Colon (tissue), 2 donors: Measurements from ENCODE around the gene RALGPS1.

ENCODE experiments used
- FAIRE-seq: peaks from 2 replicates; lab custom pipeline; 2012; peaks lifted over from hg19 to GRCh38; lab: Jason Lieb, UNC
- donor health status: control.
- donor health status: control.

RALGPS1 gene

GRCh38 chr9:127022913-127023660 lies 108.5 kb downstream of the RALGPS1 start:
- no peak for FAIRE-seq

DNA sequence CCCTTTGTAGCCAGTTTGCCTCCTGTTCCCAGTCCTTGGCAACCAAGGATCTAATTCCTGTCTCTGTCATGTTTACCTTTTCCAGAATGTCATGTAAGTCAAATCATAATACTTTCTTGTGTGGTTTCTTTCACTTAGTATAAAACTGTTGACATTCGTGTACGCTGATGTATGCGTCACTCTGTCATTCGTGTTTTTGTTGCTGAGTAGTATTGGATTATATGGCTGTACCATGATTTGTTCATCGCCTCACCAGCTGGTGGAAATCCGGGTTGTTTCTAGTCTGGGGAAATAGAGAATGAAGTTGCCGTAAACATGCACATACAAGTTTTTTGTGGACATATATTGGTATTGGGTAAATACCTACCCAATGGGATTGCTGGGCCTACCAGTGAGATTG lies 110.5 kb downstream of the RALGPS1 start:
- no peak for FAIRE-seq

DNA sequence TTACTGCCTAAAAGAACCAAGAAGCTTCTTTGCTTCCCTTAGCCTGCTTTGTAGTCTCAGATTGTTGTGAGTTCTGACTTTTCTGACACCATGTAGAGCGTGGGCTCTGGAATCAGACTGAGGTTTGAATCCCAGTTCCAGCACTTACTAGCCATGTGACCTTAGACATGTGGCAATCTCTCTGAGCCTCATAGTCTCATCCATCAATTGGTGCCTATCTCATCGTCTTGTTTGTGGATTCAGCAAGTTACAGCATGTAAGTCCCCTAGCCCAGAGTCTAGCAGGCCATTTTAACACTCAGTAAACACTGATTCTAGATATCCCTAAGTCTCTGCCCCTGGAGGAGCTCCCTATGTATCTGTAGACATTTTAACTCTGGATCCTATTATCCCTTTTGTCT lies 113.1 kb downstream of the RALGPS1 start:
- FAIRE-seq = no peak

DNA sequence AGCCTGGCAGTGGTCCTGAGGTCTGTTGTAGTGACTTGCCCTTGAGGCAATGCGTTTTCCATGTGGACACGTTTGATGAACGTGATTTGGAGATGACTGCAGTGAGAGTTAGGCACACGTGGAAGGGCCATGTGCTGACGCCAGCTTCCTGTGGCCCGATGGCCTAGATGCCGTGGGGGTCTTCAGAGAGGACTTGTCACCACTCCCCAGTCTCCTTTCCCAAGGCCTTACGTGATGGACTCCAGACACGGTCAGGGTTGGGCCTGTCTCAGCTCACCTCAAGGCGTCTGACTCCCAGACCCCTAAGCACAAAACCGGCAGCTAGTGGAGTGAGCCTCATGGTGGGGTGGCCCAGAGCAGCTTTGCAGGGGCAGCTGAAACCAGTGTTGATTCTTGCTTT lies 115.0 kb downstream of the RALGPS1 start:
- FAIRE-seq = no peak

DNA sequence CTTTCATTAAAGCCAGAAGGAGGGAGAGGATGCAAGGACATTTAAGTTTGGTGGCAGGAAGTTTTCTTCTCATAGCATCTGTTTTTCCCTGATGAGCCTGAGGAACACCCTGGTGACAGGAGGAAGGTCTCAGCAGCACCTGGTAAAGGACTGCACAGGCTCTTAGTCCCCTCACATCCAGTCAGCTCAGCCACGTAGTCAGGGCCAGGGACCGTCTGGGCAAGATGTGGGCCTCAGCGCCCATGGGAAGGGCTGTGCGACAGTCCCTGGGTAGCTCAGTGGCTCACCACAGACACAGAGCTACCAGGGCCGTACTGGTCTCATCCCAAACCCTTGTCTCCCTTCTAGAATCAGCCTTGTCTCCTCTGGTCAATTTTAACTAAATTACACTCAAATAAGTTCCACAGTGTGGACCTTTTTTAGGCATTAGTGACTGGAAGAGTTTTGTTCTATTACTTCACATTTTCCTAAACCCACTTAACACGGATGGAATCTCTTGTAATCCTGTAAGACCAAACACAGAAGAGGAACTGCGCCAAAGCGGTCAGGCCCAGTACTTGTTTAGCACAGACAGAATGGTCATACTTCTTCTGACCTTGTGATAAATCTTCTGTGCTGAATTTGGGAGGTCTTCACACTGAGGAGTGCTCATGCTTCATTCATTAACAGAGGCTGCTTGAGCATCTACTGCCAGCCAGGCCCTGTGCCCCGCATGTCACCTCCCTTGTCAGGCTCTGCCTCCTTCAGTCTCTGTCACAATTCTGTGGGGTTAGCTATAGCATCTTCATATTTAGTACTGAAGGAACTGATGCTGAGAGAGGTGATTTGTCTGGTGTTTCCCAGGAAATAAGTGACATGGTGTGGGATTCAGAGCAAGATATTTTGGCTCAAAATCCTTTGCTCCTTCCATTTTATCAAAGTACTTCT lies 116.5 kb downstream of the RALGPS1 start:
- no peak for FAIRE-seq

GRCh38 chr9:127032256-127032655 lies 117.7 kb downstream of the RALGPS1 start:
- FAIRE-seq = no peak

- no peak for FAIRE-seq
Measured at GRCh38 chr9:127033061-127033460, 118.5 kb downstream of the RALGPS1 start.

DNA sequence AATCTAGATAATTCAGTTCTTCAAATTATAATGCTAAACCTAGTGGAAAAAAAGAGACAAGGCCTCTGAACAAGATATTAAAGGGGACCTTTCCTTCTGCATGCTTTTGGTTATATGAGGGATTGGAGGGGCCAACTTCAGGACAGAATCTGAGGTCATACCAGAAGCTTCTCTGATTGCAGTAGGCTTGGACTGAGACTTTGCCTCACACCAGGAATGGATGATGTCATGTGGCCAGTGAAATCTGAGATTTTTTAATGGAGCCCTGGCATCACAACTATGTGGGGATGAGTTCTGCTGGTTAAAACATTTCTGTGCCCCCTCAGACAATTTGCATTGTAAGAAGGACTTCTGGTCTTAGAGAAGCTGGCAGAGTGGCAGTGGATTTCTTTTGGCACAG lies 119.2 kb downstream of the RALGPS1 start:
- FAIRE-seq = no peak

- FAIRE-seq = no peak
Measured at GRCh38 chr9:127034691-127035090, 120.1 kb downstream of the RALGPS1 start.

DNA sequence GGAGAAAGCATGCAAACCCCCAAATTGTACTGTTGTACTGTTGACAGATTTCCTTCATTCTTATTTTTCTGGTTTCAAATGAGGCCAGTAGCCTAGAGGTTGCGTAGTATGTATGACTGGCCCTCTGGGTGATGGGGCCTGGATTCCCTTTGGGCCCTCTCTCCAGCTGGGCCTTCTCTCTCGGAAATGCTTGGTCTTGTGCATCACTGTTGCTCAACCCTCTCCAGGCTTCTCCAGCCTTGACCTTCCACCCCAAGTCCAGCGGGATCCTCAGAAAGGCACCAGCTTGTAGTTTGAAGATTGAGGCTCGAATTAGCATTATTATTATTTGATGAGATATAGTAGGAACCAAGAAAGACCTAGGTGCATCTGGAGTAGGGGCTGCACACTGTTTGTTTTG lies 120.8 kb downstream of the RALGPS1 start:
- no peak for FAIRE-seq

- no peak for FAIRE-seq
Measured at GRCh38 chr9:127035948-127036347, 121.4 kb downstream of the RALGPS1 start.

- no peak for FAIRE-seq
Measured at GRCh38 chr9:127036437-127036836, 121.9 kb downstream of the RALGPS1 start.

DNA sequence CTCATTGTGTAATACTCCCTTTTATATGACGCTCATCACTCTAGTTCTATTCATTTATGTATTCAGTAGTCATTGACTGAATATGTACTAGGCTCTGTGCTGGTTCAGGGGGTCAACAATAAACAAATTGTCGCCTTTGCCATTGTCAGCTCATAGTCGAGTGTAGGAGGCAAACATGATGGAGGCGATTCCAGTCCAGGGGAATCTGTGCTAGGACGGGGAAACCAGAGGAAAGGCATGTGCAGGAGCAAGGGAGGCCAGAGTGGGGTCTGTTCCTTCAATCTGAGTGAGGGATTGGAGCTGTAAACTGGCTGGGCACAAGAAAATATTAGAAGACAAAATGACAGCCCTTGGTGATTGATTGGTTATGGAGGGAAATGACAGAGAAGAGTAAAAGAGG lies 123.9 kb downstream of the RALGPS1 start:
- FAIRE-seq = no peak

DNA sequence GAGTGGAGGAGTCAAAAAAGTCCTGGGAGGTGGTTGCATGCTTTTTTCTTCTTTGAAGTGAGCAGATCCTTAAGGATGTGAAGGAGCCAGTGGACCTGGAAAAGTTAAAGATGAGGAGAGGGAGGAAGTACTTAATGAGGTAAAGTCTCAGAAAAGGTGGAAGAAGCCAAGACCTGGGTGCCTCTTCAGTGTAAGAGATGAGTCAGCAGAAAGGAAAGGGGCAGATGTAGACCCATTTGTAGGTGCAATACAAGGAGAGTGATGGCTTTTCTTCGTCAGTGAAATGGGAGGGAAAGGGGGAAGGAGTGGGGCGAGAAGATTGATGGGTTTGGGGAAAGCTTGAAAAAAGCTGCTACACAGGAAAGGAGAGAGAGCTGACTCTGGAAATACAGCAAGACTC lies 124.9 kb downstream of the RALGPS1 start:
- no peak for FAIRE-seq

- FAIRE-seq = no peak
Measured at GRCh38 chr9:127045148-127045547, 130.6 kb downstream of the RALGPS1 start.

DNA sequence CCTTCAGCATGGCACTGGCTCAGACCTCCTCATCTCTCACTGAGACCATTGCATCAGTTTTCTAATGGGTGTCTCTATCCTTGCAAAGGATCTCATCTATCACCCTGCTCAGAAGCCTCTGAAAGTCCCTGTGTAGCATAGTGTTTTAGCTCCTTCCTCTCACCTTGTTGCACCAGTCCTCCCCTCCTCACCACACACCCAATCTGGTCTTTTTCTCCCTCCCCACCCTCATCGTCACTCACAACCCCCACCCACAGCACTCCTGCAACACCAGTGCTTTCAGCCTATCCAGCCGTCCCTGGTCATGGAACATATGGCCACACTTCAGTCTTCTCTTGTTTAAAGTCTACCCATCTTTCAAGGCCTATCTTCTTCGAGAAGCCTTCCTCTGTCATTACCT lies 133.4 kb downstream of the RALGPS1 start:
- no peak for FAIRE-seq

DNA sequence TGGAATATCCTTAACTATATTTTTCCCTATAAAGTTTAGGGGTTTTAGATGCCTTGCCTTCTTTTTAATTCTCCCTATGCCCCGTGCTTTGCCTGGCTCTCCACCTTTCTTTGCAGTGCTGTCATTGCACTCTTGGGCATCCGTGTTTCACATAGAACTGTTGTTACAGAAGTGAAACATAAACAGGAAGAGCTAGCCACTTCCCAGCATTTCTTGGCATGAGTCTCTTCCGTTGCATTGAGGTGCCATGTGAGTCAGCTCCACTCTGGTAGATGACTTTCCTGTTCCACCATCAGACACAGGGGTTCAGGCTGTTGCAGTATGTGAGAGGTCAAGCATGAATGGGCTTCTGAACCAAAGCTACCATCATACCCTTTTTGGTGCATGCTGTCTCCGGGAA lies 134.5 kb downstream of the RALGPS1 start:
- no peak for FAIRE-seq

DNA sequence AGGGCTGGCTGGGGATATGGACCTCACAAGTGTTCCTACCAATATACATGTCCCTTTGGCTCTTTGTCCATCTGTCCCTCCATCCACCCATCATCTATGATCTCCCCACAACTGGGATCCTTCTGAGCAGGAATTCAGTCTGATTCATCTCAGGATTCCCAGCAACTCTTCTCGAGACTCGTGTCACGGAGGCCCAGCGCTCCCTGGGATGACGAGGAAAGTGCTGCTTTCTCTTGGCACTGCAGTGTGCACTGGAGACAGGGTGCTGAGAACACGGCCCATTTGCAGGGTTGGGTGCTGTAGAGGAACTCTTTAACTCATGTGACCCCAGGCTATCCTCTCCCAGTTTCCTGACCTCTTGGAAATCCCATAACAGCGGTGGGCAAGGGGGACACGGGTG lies 135.0 kb downstream of the RALGPS1 start:
- no peak for FAIRE-seq

GRCh38 chr9:127050152-127050551 lies 135.6 kb downstream of the RALGPS1 start:
- FAIRE-seq = no peak

DNA sequence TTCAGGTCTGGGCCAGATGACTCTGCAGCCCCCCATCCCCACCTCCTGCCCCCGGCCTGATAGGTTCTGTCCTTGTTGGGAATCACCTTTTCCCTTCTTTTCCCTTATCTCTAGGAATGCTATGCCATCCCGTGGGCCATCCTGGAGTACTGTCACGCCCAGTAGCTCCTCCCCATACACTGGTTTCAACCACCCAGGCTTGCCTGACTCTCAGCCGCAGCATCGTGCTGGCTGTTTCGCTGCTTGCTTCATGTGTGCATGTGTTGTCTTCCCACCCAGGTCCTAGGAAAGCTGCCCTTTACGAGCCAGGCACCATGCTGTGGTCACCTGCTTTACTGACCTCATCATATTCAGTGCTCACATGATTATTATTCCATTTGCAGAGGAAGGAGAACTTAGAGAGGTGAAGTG lies 136.0 kb downstream of the RALGPS1 start:
- no peak for FAIRE-seq

DNA sequence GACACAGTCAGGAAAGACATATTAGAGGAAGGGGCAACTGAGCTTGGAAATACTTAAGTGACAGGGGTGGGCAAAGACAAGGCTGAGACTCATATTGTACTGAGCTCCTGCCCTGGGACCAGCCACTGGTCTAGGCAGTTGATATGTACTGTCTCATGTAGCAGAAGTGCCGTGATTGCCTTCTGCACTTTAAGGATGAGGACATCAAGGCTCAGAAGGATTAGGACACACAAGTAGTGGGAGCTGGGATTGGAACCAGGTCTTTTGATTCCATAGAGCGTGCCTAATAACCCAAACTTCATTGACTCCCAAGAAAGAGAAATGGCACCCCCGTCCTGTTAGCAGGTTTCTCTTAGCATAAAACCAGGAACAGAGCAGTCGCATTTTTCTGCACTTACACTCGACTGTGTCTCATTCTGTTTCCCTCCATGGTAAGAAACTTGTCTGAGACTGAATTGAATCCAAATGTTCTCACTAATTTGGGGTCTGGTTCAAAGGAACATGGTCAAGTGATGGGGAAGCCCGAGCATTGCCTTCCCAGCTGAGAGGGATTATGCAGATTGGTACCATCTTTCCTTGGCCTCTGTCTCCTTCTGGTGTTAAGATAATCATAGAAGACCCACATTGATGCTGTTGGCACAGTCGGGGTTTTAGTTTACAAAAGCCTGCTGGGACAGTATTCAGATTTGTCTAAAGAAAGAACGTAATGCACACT lies 137.5 kb downstream of the RALGPS1 start:
- no peak for FAIRE-seq

GRCh38 chr9:127053057-127053821 lies 138.7 kb downstream of the RALGPS1 start:
- FAIRE-seq = no peak
